GM18519 (cell line): ENCODE measurements around the gene PTPRB.

Experiments
- ATAC-seq: cut with Tn5 transposase; IDR thresholded peaks from one replicate; pipeline ENCODE4 v1.9.1; 2021; ENCODE audit warnings: mild to moderate bottlenecking, moderate library complexity; ENCODE audit not compliant: unreplicated experiment, low FRiP score

The PTPRB gene

GRCh38 chr12:70605976-70606375 lies 31.3 kb downstream of the PTPRB start:
- ATAC-seq = no peak

GRCh38 chr12:70604662-70605061 lies 32.6 kb downstream of the PTPRB start:
- no peak for ATAC-seq

- ATAC-seq = no peak
Observed at GRCh38 chr12:70603044-70603443, 34.2 kb downstream of the PTPRB start.

GRCh38 chr12:70598467-70599193 lies 38.6 kb downstream of the PTPRB start:
- no peak for ATAC-seq

- ATAC-seq = no peak
Observed at GRCh38 chr12:70592664-70593063, 44.6 kb downstream of the PTPRB start.

GRCh38 chr12:70590549-70591226 lies 46.5 kb downstream of the PTPRB start:
- ATAC-seq = no peak

- ATAC-seq = peak; percentile 90
Observed at GRCh38 chr12:70590051-70590450, 47.2 kb downstream of the PTPRB start.

- no peak for ATAC-seq
Observed at GRCh38 chr12:70584332-70584731, 52.9 kb downstream of the PTPRB start.

GRCh38 chr12:70583251-70583650 lies 54.0 kb downstream of the PTPRB start:
- ATAC-seq = no peak

GRCh38 chr12:70581208-70581607 lies 56.0 kb downstream of the PTPRB start:
- peak; percentile 41 for ATAC-seq

GRCh38 chr12:70577283-70577634 lies 60.0 kb downstream of the PTPRB start:
- no peak for ATAC-seq

GRCh38 chr12:70576341-70577282 lies 60.6 kb downstream of the PTPRB start:
- peak; percentile 65 for ATAC-seq

GRCh38 chr12:70571705-70572268 lies 65.4 kb downstream of the PTPRB start:
- ATAC-seq = no peak

GRCh38 chr12:70571029-70571428 lies 66.2 kb downstream of the PTPRB start:
- no peak for ATAC-seq

GRCh38 chr12:70561550-70561949 lies 75.7 kb downstream of the PTPRB start:
- no peak for ATAC-seq

- ATAC-seq = no peak
Observed at GRCh38 chr12:70560671-70561070, 76.6 kb downstream of the PTPRB start.

GRCh38 chr12:70559390-70559789 lies 77.8 kb downstream of the PTPRB start:
- ATAC-seq = no peak

GRCh38 chr12:70557583-70558191 lies 79.5 kb downstream of the PTPRB start:
- ATAC-seq = no peak

GRCh38 chr12:70556179-70556869 lies 80.9 kb downstream of the PTPRB start:
- no peak for ATAC-seq

- ATAC-seq = no peak
Observed at GRCh38 chr12:70555081-70555480, 82.1 kb downstream of the PTPRB start.
